ENCODE data around the gene PYGB. TPM values are rescaled to one million over a fixed set of nuclear protein-coding genes. Genes with fewer than 3 reads are reported as not detected.

Gene PYGB
- total RNA-seq, 1 experiment from 2014 or later, result 220 TPM

DNA sequence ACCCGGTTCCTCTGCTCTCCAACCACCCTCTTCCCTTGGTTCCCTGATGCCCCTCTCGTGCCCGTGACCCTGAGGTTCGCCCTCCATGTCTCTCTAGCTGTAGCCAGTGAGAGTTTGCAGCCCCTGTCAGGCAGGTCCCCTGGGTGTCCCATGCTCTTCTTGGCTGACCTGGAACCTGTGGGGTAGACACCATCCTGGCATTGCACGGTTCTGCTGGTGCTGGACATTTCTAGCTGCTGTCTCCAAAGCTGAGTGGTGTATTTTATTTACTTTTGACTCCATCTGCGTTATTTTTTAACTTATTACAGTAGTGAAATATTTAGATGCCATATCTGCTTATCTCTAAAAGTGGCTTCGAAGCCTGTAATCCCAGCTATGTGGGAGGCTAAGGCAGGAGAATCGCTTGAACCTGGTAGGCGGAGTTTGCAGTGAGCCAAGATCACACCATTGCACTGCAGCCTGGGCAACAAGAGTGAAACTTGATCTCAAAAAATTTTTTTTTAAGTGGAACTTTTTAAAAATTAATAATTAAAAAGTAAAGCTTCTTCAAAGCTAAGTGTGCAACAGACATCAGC is 39.8 kb upstream of the PYGB start:
- no peak for TF ChIP-seq POLR2AphosphoS5 (IDR thresholded peaks at IDR 0.05; ENCODE audit: low read depth, low read length)
- TF ChIP-seq, protein P1, sequence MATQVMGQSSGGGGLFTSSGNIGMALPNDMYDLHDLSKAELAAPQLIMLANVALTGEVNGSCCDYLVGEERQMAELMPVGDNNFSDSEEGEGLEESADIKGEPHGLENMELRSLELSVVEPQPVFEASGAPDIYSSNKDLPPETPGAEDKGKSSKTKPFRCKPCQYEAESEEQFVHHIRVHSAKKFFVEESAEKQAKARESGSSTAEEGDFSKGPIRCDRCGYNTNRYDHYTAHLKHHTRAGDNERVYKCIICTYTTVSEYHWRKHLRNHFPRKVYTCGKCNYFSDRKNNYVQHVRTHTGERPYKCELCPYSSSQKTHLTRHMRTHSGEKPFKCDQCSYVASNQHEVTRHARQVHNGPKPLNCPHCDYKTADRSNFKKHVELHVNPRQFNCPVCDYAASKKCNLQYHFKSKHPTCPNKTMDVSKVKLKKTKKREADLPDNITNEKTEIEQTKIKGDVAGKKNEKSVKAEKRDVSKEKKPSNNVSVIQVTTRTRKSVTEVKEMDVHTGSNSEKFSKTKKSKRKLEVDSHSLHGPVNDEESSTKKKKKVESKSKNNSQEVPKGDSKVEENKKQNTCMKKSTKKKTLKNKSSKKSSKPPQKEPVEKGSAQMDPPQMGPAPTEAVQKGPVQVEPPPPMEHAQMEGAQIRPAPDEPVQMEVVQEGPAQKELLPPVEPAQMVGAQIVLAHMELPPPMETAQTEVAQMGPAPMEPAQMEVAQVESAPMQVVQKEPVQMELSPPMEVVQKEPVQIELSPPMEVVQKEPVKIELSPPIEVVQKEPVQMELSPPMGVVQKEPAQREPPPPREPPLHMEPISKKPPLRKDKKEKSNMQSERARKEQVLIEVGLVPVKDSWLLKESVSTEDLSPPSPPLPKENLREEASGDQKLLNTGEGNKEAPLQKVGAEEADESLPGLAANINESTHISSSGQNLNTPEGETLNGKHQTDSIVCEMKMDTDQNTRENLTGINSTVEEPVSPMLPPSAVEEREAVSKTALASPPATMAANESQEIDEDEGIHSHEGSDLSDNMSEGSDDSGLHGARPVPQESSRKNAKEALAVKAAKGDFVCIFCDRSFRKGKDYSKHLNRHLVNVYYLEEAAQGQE (IDR thresholded peaks at IDR 0.05; ENCODE audit: insufficient read depth in 1 of 2, low read depth in 2 of 2, low read length in 1 of 2), result no peak
- no peak for TF ChIP-seq CTCF (IDR thresholded peaks at IDR 0.05)
- H3K27ac ChIP-seq (ENCODE audit: low read length), result no peak overlapping the region
- CTCF ChIA-PET, result interaction anchor here (0.6 kb wide), 1 partner anchor 16 kb away, joined by 5 read pairs; no protein-coding TSS in a partner anchor
- no peak overlapping the region for H3K4me3 ChIP-seq (ENCODE audit: low read depth in 2 of 2, low read length in 2 of 2)
- H3K36me3 ChIP-seq (ENCODE audit: control insufficient read depth, insufficient read depth, low read length), result peaks cover 6% of the 10 kb centered on the region
- DNase-seq (ENCODE audit: low read depth, low spot score) (no peak), ATAC-seq (no peak)
- POLR2A ChIA-PET, result no interaction called here
- in situ Hi-C loops (cut with HindIII; ENCODE audit: low pct_unique_long_range_greater_than_20kb, low sequenced_read_pairs) (no loop called here), intact Hi-C loops (cut with micrococcal nuclease; ENCODE audit: unreplicated experiment) (no loop called here)
- H3K27me3 ChIP-seq (ENCODE audit: control insufficient read depth, insufficient read depth, low read length), result no peaks in the 10 kb centered on the region
- peaks cover 13% of the 10 kb centered on the region for H3K4me1 ChIP-seq (ENCODE audit: control insufficient read depth, insufficient read depth, low read length)
- BruUV-seq (replicated peaks), result no TSS peak
- no peaks in the 10 kb centered on the region for H3K9me3 ChIP-seq (ENCODE audit: control insufficient read depth, insufficient read depth, low read depth, low read length)

DNA sequence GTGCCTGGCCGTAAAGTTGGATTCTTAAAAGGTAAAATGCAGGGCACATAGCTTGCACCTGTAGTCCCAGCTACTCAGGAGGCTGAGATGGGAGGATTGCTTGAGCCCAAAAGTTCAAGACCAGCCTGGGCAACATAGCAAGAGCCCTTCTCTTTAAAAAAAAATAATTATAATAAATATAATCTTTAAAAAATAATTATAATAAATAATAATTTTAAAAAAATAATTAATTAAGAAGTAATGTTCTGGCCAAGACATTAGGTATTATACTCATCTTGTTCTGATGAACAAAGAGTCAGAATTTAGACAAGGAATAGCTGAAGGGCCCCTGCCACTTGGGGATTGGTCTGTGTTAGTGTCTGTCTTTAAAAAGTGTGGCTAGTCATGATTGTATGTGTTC is 38.5 kb upstream of the PYGB start:
- intact Hi-C loops (cut with micrococcal nuclease; ENCODE audit: unreplicated experiment), result no loop called here
- H3K4me3 ChIP-seq (ENCODE audit: low read depth in 2 of 2, low read length in 2 of 2), result no peak overlapping the region
- no peaks in the 10 kb centered on the region for H3K9me3 ChIP-seq (ENCODE audit: control insufficient read depth, insufficient read depth, low read depth, low read length)
- POLR2A ChIA-PET, result no interaction called here
- DNase-seq (ENCODE audit: low read depth, low spot score) (no peak), ATAC-seq (no peak)
- TF ChIP-seq, protein P1 (IDR thresholded peaks at IDR 0.05; ENCODE audit: insufficient read depth in 1 of 2, low read depth in 2 of 2, low read length in 1 of 2), result no peak
- TF ChIP-seq CTCF (IDR thresholded peaks at IDR 0.05), result no peak
- TF ChIP-seq SIN3A (IDR thresholded peaks at IDR 0.05; ENCODE audit: borderline replicate concordance, insufficient read depth, low read depth, low read length), result no peak
- TF ChIP-seq POLR2AphosphoS5 (IDR thresholded peaks at IDR 0.05; ENCODE audit: low read depth, low read length), result no peak
- TF ChIP-seq TCF7L2 (IDR thresholded peaks at IDR 0.05; ENCODE audit: low read depth, low read length), result no peak
- CTCF ChIA-PET, result no interaction called here
- no peaks in the 10 kb centered on the region for H3K27me3 ChIP-seq (ENCODE audit: control insufficient read depth, insufficient read depth, low read length)
- peaks cover 6% of the 10 kb centered on the region; the same call in 1 of the 2 replicates for H3K4me1 ChIP-seq (ENCODE audit: control insufficient read depth, insufficient read depth, low read length)
- in situ Hi-C loops (cut with HindIII; ENCODE audit: low pct_unique_long_range_greater_than_20kb, low sequenced_read_pairs), result no loop called here
- H3K27ac ChIP-seq (ENCODE audit: low read length), result no peak overlapping the region
- H3K36me3 ChIP-seq (ENCODE audit: control insufficient read depth, insufficient read depth, low read length), result peaks cover 6% of the 10 kb centered on the region
- no TSS peak for BruUV-seq (replicated peaks)

Data from Panc1 (cell line).